GM21723 (cell line): ENCODE measurements around the gene MYL3.

Experiments used
- ATAC-seq: cut with Tn5 transposase; IDR thresholded peaks from one replicate; pipeline ENCODE4 v1.9.1; 2021; ENCODE audit warnings: mild to moderate bottlenecking, moderate library complexity; ENCODE audit not compliant: unreplicated experiment

MYL3 gene

GRCh38 chr3:46883830-46884185 lies 20.6 kb upstream of the MYL3 start:
- no peak for ATAC-seq

DNA sequence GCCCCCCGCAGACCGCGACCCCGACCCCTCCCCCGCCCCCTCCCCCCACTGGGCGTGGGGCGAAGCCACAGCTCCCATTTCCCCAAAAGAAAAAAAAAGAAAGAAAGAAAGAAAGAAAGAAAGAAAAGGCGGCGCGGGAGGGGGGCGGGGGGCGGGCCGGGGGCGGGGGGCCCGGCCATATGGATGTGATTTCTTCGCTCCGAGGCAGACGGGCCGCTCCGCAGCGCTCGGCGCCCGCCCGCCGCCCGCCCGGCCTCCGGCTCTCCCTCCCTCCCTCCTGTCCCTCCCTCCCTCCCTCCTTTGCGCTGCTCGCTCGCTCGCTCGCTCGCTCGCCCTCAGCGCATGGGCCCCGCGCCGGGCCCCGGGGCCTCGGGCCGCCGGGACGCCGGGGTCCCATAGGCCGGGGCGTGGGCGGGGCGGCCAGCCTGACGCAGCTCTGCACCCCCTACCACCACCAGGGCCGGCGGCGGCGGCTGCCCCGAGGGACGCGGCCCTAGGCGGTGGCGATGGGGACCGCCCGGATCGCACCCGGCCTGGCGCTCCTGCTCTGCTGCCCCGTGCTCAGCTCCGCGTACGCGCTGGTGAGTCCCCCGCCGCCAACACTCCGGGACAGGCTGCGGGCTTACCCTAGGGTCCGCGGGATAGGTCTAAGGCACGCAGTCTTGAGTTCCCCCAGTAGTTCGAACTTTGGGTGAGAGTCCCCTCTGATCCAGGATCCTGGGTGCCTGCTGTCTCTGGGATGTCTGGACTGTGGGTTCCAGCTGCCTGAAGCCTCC lies 20.0 kb upstream of the MYL3 start:
- no peak for ATAC-seq

DNA sequence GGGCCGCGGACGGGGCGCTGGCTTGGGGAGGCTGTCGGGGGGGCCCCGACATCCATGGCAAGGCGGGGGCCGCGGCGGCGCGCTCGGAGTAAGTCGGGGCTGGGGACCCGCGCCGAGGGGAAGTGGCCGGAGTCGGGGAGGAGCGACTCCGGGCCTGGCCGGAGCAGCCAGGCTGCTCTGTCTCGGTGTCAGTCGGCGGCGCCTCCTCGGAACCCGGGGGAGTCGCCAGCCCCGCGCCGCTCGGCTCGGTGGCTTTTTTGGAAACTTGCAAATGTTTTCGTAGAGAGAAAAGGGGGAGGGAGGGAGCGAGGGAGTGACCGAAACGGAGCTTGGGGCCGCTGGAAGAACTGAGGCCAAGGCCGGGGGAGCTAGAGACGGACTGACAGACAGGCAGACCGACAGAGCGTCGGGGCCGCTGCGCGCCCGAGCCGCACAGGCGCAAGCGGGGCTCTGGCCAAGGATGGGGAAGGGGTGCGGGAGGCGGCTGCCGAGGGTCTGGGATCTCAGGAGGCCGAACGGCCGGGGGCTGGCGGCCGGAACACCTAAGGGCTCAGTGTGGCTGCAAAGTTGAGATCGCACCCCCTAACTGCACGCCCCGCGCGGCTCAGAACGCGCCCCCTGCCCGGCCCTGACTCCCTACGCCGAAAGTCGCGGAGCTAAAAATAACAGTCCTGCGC lies 19.3 kb upstream of the MYL3 start:
- no peak for ATAC-seq

GRCh38 chr3:46881596-46882376 lies 18.5 kb upstream of the MYL3 start:
- no peak for ATAC-seq

- ATAC-seq, result no peak
Observed at GRCh38 chr3:46880884-46881595, 17.8 kb upstream of the MYL3 start.

- no peak for ATAC-seq
Observed at GRCh38 chr3:46878781-46879436, 15.7 kb upstream of the MYL3 start.

DNA sequence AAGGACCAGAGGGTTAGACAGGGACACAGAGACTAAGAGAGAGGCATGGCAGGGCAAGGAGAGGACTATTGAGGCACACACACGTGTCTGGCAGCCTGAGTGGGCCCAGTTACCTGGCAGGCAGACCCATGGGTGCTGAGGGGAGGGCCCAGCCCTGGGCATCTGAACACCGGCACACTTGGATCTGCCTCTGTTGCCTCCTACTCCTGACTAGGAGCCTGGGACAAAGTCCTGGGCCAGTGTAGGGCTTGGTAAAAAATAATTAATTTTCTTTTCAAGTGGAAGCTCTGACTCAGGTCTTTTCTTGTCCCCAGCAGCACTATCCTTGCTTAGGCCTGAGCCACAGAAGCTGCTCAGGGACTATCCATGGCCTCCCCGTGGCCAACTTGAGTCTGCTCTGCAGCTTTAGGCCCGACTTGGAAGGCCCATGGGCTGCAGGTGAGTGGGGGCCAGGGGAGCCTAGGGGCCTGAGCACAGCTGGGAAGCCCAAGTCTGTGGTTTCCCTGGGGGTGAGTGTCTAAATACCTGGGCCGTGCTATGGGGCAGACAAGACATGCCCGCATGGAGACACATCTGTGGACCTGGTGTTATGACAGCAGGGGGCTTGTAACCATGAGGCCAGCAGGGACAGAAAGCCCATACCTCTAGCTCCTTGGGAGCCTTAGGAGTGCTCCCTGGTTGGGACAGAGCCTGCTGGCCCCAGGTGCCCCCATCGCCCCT lies 14.3 kb upstream of the MYL3 start, which contains the start of gene PTH1R:
Gene PTH1R, plus strand, starts transcription at position 316 of the 720 bp plus-strand sequence. CDS start 5,839 bp downstream, outside the sequence.
- ATAC-seq, result no peak

- ATAC-seq, result no peak
Observed at GRCh38 chr3:46876313-46877300, 13.4 kb upstream of the MYL3 start.

GRCh38 chr3:46875560-46875959 lies 12.3 kb upstream of the MYL3 start:
- ATAC-seq, result no peak

GRCh38 chr3:46874430-46874829 lies 11.2 kb upstream of the MYL3 start:
- no peak for ATAC-seq

DNA sequence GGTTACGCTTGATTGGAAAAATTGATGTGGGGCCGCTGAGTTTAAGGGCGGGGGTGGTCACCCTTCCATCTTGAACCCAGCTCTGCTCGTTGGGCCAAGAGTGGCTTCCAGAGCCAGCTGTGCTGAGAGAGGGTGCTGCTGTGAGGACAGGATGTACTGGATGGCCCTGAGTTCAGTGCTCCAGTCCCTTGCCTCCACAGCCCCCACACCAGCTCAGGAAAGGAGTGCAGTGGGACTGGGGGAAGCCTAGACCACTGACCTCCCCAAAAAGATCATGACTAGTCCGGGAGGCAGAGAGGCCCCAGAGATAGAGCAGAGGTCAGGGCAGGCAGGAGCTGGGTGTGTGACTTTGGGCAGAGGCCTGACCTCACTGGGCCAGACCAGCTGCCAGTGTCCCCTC lies 10.3 kb upstream of the MYL3 start:
- no peak for ATAC-seq

DNA sequence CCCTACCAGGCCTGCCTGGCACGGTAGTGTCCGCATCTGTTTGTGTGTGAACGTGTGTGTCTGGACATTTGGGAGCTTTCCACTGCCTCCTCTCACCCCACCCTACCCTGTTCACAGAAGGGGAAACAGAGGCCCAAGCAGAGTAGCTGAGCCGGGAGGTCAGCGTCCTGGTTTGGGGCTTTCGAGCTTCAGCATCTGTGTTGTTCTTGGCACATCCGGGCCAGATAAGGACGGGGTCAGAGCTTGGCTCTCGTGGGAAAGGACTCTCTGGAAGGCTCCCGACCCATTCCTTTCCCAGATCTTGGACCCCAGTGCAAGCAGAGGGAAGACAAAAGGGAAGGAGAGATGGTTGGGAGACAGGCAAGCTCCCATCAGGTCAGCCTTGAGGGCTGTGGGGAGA lies 8.0 kb upstream of the MYL3 start:
- ATAC-seq, result no peak

GRCh38 chr3:46870651-46871050 lies 7.4 kb upstream of the MYL3 start:
- ATAC-seq, result no peak

DNA sequence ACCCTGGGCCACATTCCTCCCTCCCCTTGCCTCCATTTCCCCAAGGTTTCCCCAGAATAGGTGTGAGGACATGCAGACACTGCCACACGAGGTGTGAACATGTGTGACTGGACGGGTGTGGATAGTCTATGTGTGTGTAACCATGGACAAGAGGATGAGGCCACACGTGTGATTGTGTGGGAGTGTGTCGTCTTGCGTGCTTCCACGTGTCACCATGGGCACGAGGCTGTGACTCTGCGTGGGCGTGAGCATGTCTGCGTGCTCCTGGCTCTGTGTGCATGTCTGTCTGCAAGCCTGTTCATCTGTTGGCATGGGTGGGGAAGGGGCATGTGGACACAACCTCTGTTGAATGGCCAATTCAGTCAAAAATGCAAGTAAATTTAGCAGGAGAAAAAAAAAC lies 6.2 kb upstream of the MYL3 start:
- no peak for ATAC-seq

- ATAC-seq, result no peak
Observed at GRCh38 chr3:46868948-46869347, 5.7 kb upstream of the MYL3 start.

- ATAC-seq, result no peak
Observed at GRCh38 chr3:46868287-46868686, 5.0 kb upstream of the MYL3 start.

- ATAC-seq, result no peak
Observed at GRCh38 chr3:46867550-46867898, 4.3 kb upstream of the MYL3 start.

GRCh38 chr3:46866720-46867549 lies 3.7 kb upstream of the MYL3 start:
- no peak for ATAC-seq
